Embryonic facial prominence (tissue), 1 donor: Measurements from ENCODE around the gene KDM4C.

Source experiments
- DNase-seq: peaks from one replicate; pipeline ENCODE4 v3.0.0-alpha.2; 2016; ENCODE audit errors: extremely low spot score

Gene KDM4C

DNA sequence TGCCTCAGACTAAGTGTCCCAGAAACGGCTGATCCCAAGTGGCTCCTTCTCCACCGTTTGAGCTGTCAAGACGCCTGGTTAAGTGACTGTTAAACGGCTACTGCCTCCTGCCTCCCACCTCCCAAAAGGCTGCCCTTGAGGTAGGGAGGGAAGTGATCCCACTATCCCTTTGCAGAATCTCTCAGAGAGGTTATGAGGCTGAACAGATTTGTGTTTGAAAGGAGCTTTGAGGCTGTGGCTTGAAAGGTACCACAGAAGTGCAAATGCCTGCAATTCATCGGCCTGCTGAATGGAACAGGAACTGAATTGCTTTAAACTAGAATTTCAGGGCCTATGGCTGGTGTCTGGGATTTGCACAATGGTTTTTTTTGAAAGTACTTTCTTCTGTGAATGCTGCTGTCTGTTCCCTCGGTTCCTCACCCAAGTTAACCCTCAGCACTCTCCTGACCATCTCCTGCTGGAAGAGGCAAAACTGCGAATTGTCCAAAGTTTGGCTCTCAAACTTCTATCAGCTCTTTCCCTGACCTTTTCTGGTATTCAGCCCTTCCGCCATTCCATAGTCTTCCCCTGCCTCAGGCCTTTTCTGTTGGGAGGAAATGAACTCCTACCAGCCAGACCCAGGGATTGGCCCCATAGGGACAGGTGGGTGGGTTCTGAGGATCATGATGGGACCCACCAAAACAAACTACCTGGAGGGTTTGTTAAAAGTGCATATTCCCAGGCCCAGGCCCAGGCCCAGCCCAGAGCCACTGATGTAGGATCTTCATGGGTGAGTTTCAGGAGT lies 453.3 kb downstream of the KDM4C start:
- DNase-seq, result no peak

DNA sequence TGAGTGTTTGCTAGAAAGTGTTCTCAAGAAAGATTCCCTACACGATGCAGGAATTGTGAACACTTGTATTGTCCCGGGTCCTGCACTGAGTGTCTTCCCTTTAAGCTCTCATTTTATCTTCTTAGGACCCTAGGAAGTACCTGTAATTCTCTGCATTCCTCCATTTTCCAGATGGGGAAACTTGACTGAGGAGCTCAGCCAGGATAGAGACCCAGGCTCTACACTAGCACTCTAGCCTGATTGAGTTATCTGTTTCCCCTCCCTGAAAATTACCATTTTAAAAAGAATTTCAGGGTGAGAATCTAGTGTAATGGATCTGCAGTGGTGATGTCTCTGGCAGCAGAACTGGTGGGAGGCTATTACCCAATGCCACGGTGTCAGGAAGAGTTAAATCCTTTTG lies 453.9 kb downstream of the KDM4C start:
- no peak for DNase-seq

DNA sequence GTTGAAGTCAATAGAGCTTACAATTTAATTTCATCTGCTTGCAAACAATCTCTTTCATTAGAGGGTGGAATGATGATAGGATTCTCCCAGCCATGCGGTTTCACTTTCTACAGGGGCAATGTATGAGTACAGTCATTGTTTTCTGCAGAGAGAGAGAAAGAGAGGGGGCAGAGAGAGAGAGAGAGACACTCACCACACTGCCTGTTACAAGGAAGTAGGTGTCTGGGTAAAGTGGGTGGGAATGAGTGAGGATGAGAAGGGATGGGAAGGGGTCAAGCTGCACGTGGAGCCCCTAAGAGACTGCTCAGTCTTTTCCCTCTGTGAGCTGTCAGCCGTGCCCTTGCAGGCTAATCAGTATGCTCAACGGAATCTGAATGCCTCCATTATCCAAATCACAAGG lies 454.3 kb downstream of the KDM4C start:
- DNase-seq, result no peak

DNA sequence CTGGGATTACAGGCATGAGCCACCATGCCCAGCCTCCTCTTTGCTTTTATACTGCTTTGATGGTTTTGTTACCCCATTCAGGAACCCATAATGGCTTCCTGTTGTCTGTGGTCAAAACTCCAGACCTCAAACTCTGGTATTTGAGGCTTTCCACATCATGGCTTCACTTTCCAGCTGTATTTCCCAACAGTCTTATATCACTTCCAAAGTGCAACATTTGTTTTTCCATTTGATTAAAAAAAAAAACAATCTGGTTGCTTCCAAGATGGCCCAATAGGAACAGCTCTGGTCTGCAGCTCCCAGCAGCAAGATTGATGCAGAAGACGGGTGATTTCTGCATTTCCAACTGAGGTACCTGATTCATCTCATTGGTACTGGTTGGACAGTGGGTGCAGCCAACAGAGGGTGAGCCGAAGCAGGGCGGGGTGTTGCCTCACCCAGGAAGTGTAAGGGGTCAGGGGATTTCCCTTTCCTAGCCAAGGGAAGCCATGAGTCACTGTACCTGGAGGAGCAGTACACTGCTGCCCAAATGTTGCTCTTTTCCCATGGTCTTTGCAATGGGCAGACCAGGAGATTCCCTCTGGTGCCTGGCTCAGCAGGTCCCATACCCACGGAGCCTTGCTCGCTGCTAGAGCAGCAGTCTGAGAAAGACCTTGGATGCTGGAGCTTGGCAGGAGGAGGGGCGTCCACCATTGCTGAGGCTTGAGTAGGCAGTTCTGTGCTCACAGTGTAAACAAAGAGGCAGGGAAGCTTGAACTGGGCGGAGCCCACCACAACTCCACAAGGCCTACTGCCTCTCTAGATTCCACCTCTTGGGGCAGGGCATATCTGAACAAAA lies 458.4 kb downstream of the KDM4C start:
- DNase-seq, result no peak

DNA sequence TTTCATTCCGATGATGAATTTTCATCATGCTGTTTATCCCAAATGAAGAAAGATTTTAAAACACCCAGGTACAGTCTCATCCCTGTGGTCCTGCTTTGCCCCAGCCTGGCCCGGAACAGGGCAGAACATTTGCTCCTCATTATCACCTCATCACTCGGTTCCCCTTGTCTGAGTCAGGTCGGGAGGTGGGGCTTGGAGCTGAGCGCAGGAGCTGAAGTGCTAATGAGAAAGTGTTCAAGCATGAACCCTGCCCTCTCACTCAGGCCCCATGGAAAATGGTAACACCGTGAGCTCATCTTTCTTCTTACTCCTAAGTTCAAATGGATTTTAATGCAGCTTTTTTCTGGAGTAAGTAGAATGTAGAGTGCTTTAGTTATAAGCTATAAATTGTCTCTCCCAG lies 466.2 kb downstream of the KDM4C start:
- no peak for DNase-seq
